PC-3 (cell line): ENCODE measurements around the gene SLK. TPM values are rescaled to one million over a fixed set of nuclear protein-coding genes. Genes with fewer than 3 reads are reported as not detected.

ENCODE experiments used
- ATAC-seq: fragments of 200-7000 bp; cut with Tn5 transposase; 2 replicates; pipeline ENCODE4 v1.9.1; 2020; ENCODE audit warnings: mild to moderate bottlenecking, moderate library complexity
- BruUV-seq: library from RNA; stranded (reverse); fragments of 400-500 nt; replicated peaks from 2 replicates; lab custom pipeline; 2021; lab: Mats Ljungman, UMichigan
- CTCF ChIA-PET: fragments of 300-600 bp; sonication (Branson Sonifier 250); formaldehyde crosslinking; loops from one replicate; lab custom pipeline; 2022; ENCODE audit warnings: antibody characterized with exemption; lab: Charles Lee
- POLR2A ChIA-PET: fragments of 300-600 bp; sonication (Branson Sonifier 250); formaldehyde crosslinking; loops from one replicate; lab custom pipeline; 2022; ENCODE audit warnings: antibody characterized with exemption; ENCODE audit not compliant: unreplicated experiment; lab: Charles Lee
- DNase-seq: peaks from one replicate; pipeline ENCODE4 v3.0.0-alpha.2; 2015
- H2AFZ ChIP-seq: fragments of 300-600 bp; sonication (generic); 2 replicates; pipeline ENCODE4 v1.6.0; 2016; ENCODE audit warnings: antibody characterized with exemption, low read length
- H3F3A ChIP-seq: fragments of 300-600 bp; sonication (generic); one replicate; pipeline ENCODE4 v1.6.0; 2017; ENCODE audit warnings: antibody characterized with exemption, low read length, control low read depth, mild to moderate bottlenecking; ENCODE audit not compliant: unreplicated experiment
- H3K27ac ChIP-seq: fragments of 300-600 bp; sonication (generic); 2 replicates; pipeline ENCODE4 v1.5.1; 2016; ENCODE audit warnings: mild to moderate bottlenecking, low read length
- H3K27me3 ChIP-seq: fragments of 300-600 bp; sonication (generic); 2 replicates; pipeline ENCODE4 v1.6.1; 2016; ENCODE audit warnings: low read length, mixed read lengths
- H3K36me3 ChIP-seq: fragments of 300-600 bp; sonication (generic); 2 replicates; pipeline ENCODE4 v1.6.1; 2016; ENCODE audit warnings: low read depth, mixed run types, low read length, mixed read lengths
- H3K4me1 ChIP-seq: fragments of 300-600 bp; sonication (generic); 2 replicates; pipeline ENCODE4 v1.5.1; 2016; ENCODE audit warnings: low read length; ENCODE audit not compliant: insufficient read depth
- H3K4me2 ChIP-seq: fragments of 300-600 bp; sonication (generic); 2 replicates; pipeline ENCODE4 v1.6.0; 2016; ENCODE audit warnings: low read length
- H3K4me3 ChIP-seq: fragments of 300-600 bp; sonication (generic); 2 replicates; pipeline ENCODE4 v1.5.1; 2016; ENCODE audit warnings: mild to moderate bottlenecking, low read length, mixed read lengths
- H3K79me2 ChIP-seq: fragments of 300-600 bp; sonication (generic); 2 replicates; pipeline ENCODE4 v1.6.1; 2017; ENCODE audit warnings: low read length, mixed read lengths
- H3K9ac ChIP-seq: fragments of 300-600 bp; sonication (generic); 2 replicates; pipeline ENCODE4 v1.6.0; 2016; ENCODE audit warnings: mild to moderate bottlenecking, low read length
- H3K9me2 ChIP-seq: fragments of 300-600 bp; sonication (generic); replicated peaks from 2 replicates; pipeline ENCODE4 v1.6.1; 2016; ENCODE audit warnings: mixed run types, low read length, mixed read lengths
- H3K9me3 ChIP-seq: fragments of 300-600 bp; sonication (generic); 2 replicates; pipeline ENCODE4 v1.6.1; 2016; ENCODE audit warnings: low read length, mixed read lengths
- H4K20me1 ChIP-seq: fragments of 300-600 bp; sonication (generic); 2 replicates; pipeline ENCODE4 v1.6.1; 2016; ENCODE audit warnings: low read length, mixed read lengths
- EZH2 ChIP-seq: fragments of 300-600 bp; sonication (generic); IDR thresholded peaks from one replicate; pipeline ENCODE4 v1.6.1; 2017; ENCODE audit warnings: antibody characterized with exemption, mild to moderate bottlenecking, low read length; ENCODE audit not compliant: unreplicated experiment
- EZH2phosphoT487 ChIP-seq: fragments of 300-600 bp; sonication (generic); IDR thresholded peaks from 2 replicates; pipeline ENCODE4 v1.6.1; 2018; ENCODE audit warnings: mild to moderate bottlenecking, antibody characterized with exemption, low read length, borderline replicate concordance
- intact Hi-C: fragments of 100-400 bp; cut with micrococcal nuclease; formaldehyde crosslinking; loops from 2 replicates; pipeline ENCODE4 v1.9.0; 2023
- total RNA-seq: library from RNA; depleted of rRNA; stranded (reverse); fragments of >200 nt; gene quantifications from 2 replicates; pipeline ENCODE4 v1.2.3, GENCODE V29; 2014
- TF ChIP-seq, protein P1 (sequence below): fragments of 300-600 bp; sonication (generic); conservative IDR thresholded peaks from 2 replicates; pipeline ENCODE4 v1.5.1; 2017; ENCODE audit warnings: antibody characterized with exemption, low read depth, mild to moderate bottlenecking, low read length

The SLK gene
- total RNA-seq, 1 experiment from 2014 or later, result 20.2 TPM

DNA sequence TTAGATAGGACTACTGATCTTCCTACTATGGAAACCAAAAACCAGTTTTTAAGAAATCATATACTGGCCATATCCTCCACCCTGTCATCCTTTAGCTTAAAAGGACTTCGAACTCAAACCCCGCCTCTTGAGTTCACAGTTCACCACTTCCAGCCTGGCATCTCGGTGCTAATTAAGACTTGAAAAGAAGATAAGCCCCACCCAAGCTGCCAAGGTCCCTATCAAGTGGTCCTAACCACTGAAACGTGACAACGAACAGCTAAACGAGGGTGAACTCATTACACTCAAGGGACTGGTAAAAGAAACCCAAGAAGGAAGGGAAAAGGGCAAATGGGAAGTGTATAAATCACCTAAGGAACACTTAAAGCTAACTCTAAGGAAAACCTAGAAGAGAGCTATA lies 102.7 kb downstream of the SLK start:
- H3F3A ChIP-seq, result no peaks in the 10 kb centered on the region
- no peak overlapping the region for H3K4me3 ChIP-seq
- H3K9me3 ChIP-seq, result no peaks in the 10 kb centered on the region
- intact Hi-C loops, result no loop called here
- ChIA-PET CTCF (no interaction called here), POLR2A (no interaction called here)
- no peaks in the 10 kb centered on the region for H4K20me1 ChIP-seq
- H3K9me2 ChIP-seq, result no peaks in the 10 kb centered on the region
- TF ChIP-seq EZH2phosphoT487 (no peak), EZH2 (no peak)
- TF ChIP-seq, protein P1, sequence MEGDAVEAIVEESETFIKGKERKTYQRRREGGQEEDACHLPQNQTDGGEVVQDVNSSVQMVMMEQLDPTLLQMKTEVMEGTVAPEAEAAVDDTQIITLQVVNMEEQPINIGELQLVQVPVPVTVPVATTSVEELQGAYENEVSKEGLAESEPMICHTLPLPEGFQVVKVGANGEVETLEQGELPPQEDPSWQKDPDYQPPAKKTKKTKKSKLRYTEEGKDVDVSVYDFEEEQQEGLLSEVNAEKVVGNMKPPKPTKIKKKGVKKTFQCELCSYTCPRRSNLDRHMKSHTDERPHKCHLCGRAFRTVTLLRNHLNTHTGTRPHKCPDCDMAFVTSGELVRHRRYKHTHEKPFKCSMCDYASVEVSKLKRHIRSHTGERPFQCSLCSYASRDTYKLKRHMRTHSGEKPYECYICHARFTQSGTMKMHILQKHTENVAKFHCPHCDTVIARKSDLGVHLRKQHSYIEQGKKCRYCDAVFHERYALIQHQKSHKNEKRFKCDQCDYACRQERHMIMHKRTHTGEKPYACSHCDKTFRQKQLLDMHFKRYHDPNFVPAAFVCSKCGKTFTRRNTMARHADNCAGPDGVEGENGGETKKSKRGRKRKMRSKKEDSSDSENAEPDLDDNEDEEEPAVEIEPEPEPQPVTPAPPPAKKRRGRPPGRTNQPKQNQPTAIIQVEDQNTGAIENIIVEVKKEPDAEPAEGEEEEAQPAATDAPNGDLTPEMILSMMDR, result no peak
- H3K9ac ChIP-seq, result no peak overlapping the region
- BruUV-seq, result no TSS peak
- H3K79me2 ChIP-seq, result no peaks in the 10 kb centered on the region
- H3K4me1 ChIP-seq, result no peaks in the 10 kb centered on the region
- no peak for DNase-seq
- ATAC-seq, result no peak
- no peak overlapping the region for H3K27ac ChIP-seq
- no peaks in the 10 kb centered on the region for H3K27me3 ChIP-seq
- no peak overlapping the region for H2AFZ ChIP-seq
- no peaks in the 10 kb centered on the region for H3K36me3 ChIP-seq
- no peak overlapping the region for H3K4me2 ChIP-seq

DNA sequence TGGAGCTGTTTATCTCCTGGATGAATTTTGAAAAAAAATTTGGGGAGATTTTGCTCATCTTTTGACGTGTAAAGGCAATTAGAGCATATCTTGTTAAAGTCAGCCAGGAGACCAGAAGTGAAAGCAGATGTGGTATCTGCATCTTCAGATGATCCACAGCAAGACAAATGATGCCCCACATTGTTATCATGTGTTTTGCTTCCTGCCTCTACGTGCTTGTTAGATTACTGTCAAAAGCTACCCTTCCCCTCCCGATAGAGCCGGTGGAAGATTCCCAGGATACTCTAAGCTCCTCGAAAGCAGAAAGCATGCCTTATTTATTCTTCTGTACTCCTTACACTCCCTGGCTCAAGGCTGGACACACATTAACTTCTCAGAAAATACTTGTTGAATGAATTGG lies 105.8 kb downstream of the SLK start:
- DNase-seq (no peak), ATAC-seq (no peak)
- Histone ChIP-seq H3K4me1 (peaks cover 7% of the 10 kb centered on the region; the same call in 1 of the 2 replicates), H3K27me3 (no peaks in the 10 kb centered on the region), H3K9me2 (no peaks in the 10 kb centered on the region), H3K36me3 (no peaks in the 10 kb centered on the region), H4K20me1 (no peaks in the 10 kb centered on the region), H2AFZ (no peak overlapping the region), H3K79me2 (no peaks in the 10 kb centered on the region), H3K27ac (no peak overlapping the region), H3K9me3 (no peaks in the 10 kb centered on the region), H3K4me3 (no peak overlapping the region), H3F3A (no peaks in the 10 kb centered on the region), H3K9ac (no peak overlapping the region), H3K4me2 (no peak overlapping the region)
- no TSS peak for BruUV-seq
- intact Hi-C loops, result no loop called here
- POLR2A ChIA-PET, result no interaction called here
- CTCF ChIA-PET, result no interaction called here
- TF ChIP-seq, protein P1, result no peak

DNA sequence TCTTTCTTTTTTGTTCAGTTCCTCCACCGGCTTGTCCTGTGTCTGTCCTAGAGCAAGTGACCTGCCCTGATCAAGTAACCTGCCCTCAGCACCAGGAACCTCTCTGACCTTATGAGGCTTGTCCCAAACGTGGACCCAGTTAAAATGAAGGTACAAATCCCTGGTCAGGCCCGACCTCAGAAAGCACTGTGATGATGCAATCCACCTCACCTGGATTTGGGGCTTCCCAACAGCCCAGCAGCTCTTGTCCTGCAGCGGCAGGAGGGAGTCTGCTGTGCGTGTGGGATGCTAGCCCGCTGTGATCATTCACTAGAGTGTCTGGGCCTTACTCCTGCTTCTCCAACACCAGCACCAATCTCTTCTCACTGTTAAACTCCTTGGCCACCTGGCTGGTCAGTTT lies 107.6 kb downstream of the SLK start:
- ChIA-PET POLR2A (no interaction called here), CTCF (no interaction called here)
- H3K9me3 ChIP-seq, result no peaks in the 10 kb centered on the region
- H3K27me3 ChIP-seq, result no peaks in the 10 kb centered on the region
- no peak overlapping the region for H3K4me3 ChIP-seq
- no peaks in the 10 kb centered on the region for H3K36me3 ChIP-seq
- H3K79me2 ChIP-seq, result no peaks in the 10 kb centered on the region
- BruUV-seq, result no TSS peak
- H3K9me2 ChIP-seq, result no peaks in the 10 kb centered on the region
- no peak overlapping the region for H3K9ac ChIP-seq
- DNase-seq (no peak), ATAC-seq (no peak)
- H3K4me1 ChIP-seq, result peaks cover 7% of the 10 kb centered on the region; the same call in 1 of the 2 replicates
- intact Hi-C loops, result no loop called here
- TF ChIP-seq EZH2phosphoT487 (no peak), EZH2 (no peak)
- TF ChIP-seq, protein P1, result no peak
- no peak overlapping the region for H2AFZ ChIP-seq
- no peak overlapping the region for H3K4me2 ChIP-seq
- no peaks in the 10 kb centered on the region for H4K20me1 ChIP-seq
- no peaks in the 10 kb centered on the region for H3F3A ChIP-seq
- H3K27ac ChIP-seq, result no peak overlapping the region
